PC-3 (cell line): ENCODE results near the gene GRB10.

Experiments used
- CTCF ChIP-seq: fragments of 300-600 bp; sonication (generic); conservative IDR thresholded peaks from 2 replicates; pipeline ENCODE4 v1.5.1; 2017; ENCODE audit warnings: antibody characterized with exemption, low read depth, mild to moderate bottlenecking, low read length
- EZH2phosphoT487 ChIP-seq: fragments of 300-600 bp; sonication (generic); IDR thresholded peaks from 2 replicates; pipeline ENCODE4 v1.6.1; 2018; ENCODE audit warnings: mild to moderate bottlenecking, antibody characterized with exemption, low read length, borderline replicate concordance

GRCh38 chr7:50666124-50666496 lies 116.6 kb downstream of the GRB10 start:
- TF ChIP-seq CTCF (no peak), EZH2phosphoT487 (no peak)
